PC-3 (cell line): Measurements from ENCODE around the gene IDS. TPM values are rescaled to one million over a fixed set of nuclear protein-coding genes. Genes with fewer than 3 reads are reported as not detected.

Experiments used
- ATAC-seq: fragments of 200-7000 bp; cut with Tn5 transposase; 2 replicates; pipeline ENCODE4 v1.9.1; 2020; ENCODE audit warnings: mild to moderate bottlenecking, moderate library complexity
- BruUV-seq: library from RNA; stranded (reverse); fragments of 400-500 nt; replicated peaks from 2 replicates; lab custom pipeline; 2021; lab: Mats Ljungman, UMichigan
- CTCF ChIA-PET: fragments of 300-600 bp; sonication (Branson Sonifier 250); formaldehyde crosslinking; loops from one replicate; lab custom pipeline; 2022; ENCODE audit warnings: antibody characterized with exemption; lab: Charles Lee
- POLR2A ChIA-PET: fragments of 300-600 bp; sonication (Branson Sonifier 250); formaldehyde crosslinking; loops from one replicate; lab custom pipeline; 2022; ENCODE audit warnings: antibody characterized with exemption; ENCODE audit not compliant: unreplicated experiment; lab: Charles Lee
- DNase-seq: peaks from one replicate; pipeline ENCODE4 v3.0.0-alpha.2; 2015
- H2AFZ ChIP-seq: fragments of 300-600 bp; sonication (generic); 2 replicates; pipeline ENCODE4 v1.6.0; 2016; ENCODE audit warnings: antibody characterized with exemption, low read length
- H3F3A ChIP-seq: fragments of 300-600 bp; sonication (generic); one replicate; pipeline ENCODE4 v1.6.0; 2017; ENCODE audit warnings: antibody characterized with exemption, low read length, control low read depth, mild to moderate bottlenecking; ENCODE audit not compliant: unreplicated experiment
- H3K27ac ChIP-seq: fragments of 300-600 bp; sonication (generic); 2 replicates; pipeline ENCODE4 v1.5.1; 2016; ENCODE audit warnings: mild to moderate bottlenecking, low read length
- H3K27me3 ChIP-seq: fragments of 300-600 bp; sonication (generic); 2 replicates; pipeline ENCODE4 v1.6.1; 2016; ENCODE audit warnings: low read length, mixed read lengths
- H3K36me3 ChIP-seq: fragments of 300-600 bp; sonication (generic); 2 replicates; pipeline ENCODE4 v1.6.1; 2016; ENCODE audit warnings: low read depth, mixed run types, low read length, mixed read lengths
- H3K4me1 ChIP-seq: fragments of 300-600 bp; sonication (generic); 2 replicates; pipeline ENCODE4 v1.5.1; 2016; ENCODE audit warnings: low read length; ENCODE audit not compliant: insufficient read depth
- H3K4me2 ChIP-seq: fragments of 300-600 bp; sonication (generic); 2 replicates; pipeline ENCODE4 v1.6.0; 2016; ENCODE audit warnings: low read length
- H3K4me3 ChIP-seq: fragments of 300-600 bp; sonication (generic); 2 replicates; pipeline ENCODE4 v1.5.1; 2016; ENCODE audit warnings: mild to moderate bottlenecking, low read length, mixed read lengths
- H3K79me2 ChIP-seq: fragments of 300-600 bp; sonication (generic); 2 replicates; pipeline ENCODE4 v1.6.1; 2017; ENCODE audit warnings: low read length, mixed read lengths
- H3K9ac ChIP-seq: fragments of 300-600 bp; sonication (generic); 2 replicates; pipeline ENCODE4 v1.6.0; 2016; ENCODE audit warnings: mild to moderate bottlenecking, low read length
- H3K9me2 ChIP-seq: fragments of 300-600 bp; sonication (generic); replicated peaks from 2 replicates; pipeline ENCODE4 v1.6.1; 2016; ENCODE audit warnings: mixed run types, low read length, mixed read lengths
- H3K9me3 ChIP-seq: fragments of 300-600 bp; sonication (generic); 2 replicates; pipeline ENCODE4 v1.6.1; 2016; ENCODE audit warnings: low read length, mixed read lengths
- H4K20me1 ChIP-seq: fragments of 300-600 bp; sonication (generic); 2 replicates; pipeline ENCODE4 v1.6.1; 2016; ENCODE audit warnings: low read length, mixed read lengths
- CTCF ChIP-seq: fragments of 300-600 bp; sonication (generic); conservative IDR thresholded peaks from 2 replicates; pipeline ENCODE4 v1.5.1; 2017; ENCODE audit warnings: antibody characterized with exemption, low read depth, mild to moderate bottlenecking, low read length
- EZH2 ChIP-seq: fragments of 300-600 bp; sonication (generic); IDR thresholded peaks from one replicate; pipeline ENCODE4 v1.6.1; 2017; ENCODE audit warnings: antibody characterized with exemption, mild to moderate bottlenecking, low read length; ENCODE audit not compliant: unreplicated experiment
- EZH2phosphoT487 ChIP-seq: fragments of 300-600 bp; sonication (generic); IDR thresholded peaks from 2 replicates; pipeline ENCODE4 v1.6.1; 2018; ENCODE audit warnings: mild to moderate bottlenecking, antibody characterized with exemption, low read length, borderline replicate concordance
- intact Hi-C: fragments of 100-400 bp; cut with micrococcal nuclease; formaldehyde crosslinking; loops from 2 replicates; pipeline ENCODE4 v1.9.0; 2023
- total RNA-seq: library from RNA; depleted of rRNA; stranded (reverse); fragments of >200 nt; gene quantifications from 2 replicates; pipeline ENCODE4 v1.2.3, GENCODE V29; 2014

IDS gene
- total RNA-seq, 1 experiment from 2014 or later, result 72.9 TPM

GRCh38 chrX:149467461-149467860 lies 37.6 kb downstream of the IDS start:
- intact Hi-C loops, result no loop called here

GRCh38 chrX:149462849-149463248 lies 42.3 kb downstream of the IDS start:
- no peaks in the 10 kb centered on the region for H3F3A ChIP-seq
- H3K79me2 ChIP-seq, result no peaks in the 10 kb centered on the region
- ChIA-PET POLR2A (no interaction called here), CTCF (no interaction called here)
- no peak overlapping the region for H2AFZ ChIP-seq
- DNase-seq (no peak), ATAC-seq (no peak)
- no TSS peak for BruUV-seq
- H3K27ac ChIP-seq, result no peak overlapping the region
- no peaks in the 10 kb centered on the region for H3K4me1 ChIP-seq
- H3K4me2 ChIP-seq, result no peak overlapping the region
- H3K9me2 ChIP-seq, result no peaks in the 10 kb centered on the region
- H4K20me1 ChIP-seq, result no peaks in the 10 kb centered on the region
- H3K27me3 ChIP-seq, result no peaks in the 10 kb centered on the region
- H3K4me3 ChIP-seq, result no peak overlapping the region
- TF ChIP-seq CTCF, result no peak
- no peaks in the 10 kb centered on the region for H3K36me3 ChIP-seq
- no peaks in the 10 kb centered on the region for H3K9me3 ChIP-seq
- intact Hi-C loops, result no loop called here
- no peak overlapping the region for H3K9ac ChIP-seq

More at GRCh38 chrX:149467461-149467860, 37.6 kb downstream of the IDS start:
- ATAC-seq (no peak), DNase-seq (no peak)
- H3F3A ChIP-seq, result no peaks in the 10 kb centered on the region
- ChIA-PET POLR2A (no interaction called here), CTCF (no interaction called here)
- no peak overlapping the region for H3K4me2 ChIP-seq
- H3K27me3 ChIP-seq, result no peaks in the 10 kb centered on the region
- BruUV-seq, result no TSS peak
- H3K27ac ChIP-seq, result no peak overlapping the region
- H3K9ac ChIP-seq, result no peak overlapping the region
- TF ChIP-seq EZH2 (no peak), CTCF (no peak), EZH2phosphoT487 (no peak)
- no peak overlapping the region for H2AFZ ChIP-seq
- H3K4me3 ChIP-seq, result no peak overlapping the region
- no peaks in the 10 kb centered on the region for H3K36me3 ChIP-seq
- no peaks in the 10 kb centered on the region for H3K4me1 ChIP-seq
- no peaks in the 10 kb centered on the region for H4K20me1 ChIP-seq
- H3K9me3 ChIP-seq, result no peaks in the 10 kb centered on the region
- no peaks in the 10 kb centered on the region for H3K79me2 ChIP-seq
- no peaks in the 10 kb centered on the region for H3K9me2 ChIP-seq

- DNase-seq (no peak), ATAC-seq (no peak)
- BruUV-seq, result no TSS peak
- H3K9me3 ChIP-seq, result no peaks in the 10 kb centered on the region
- H3K79me2 ChIP-seq, result no peaks in the 10 kb centered on the region
- no peaks in the 10 kb centered on the region for H3K36me3 ChIP-seq
- ChIA-PET POLR2A (no interaction called here), CTCF (no interaction called here)
- H3K27me3 ChIP-seq, result no peaks in the 10 kb centered on the region
- H4K20me1 ChIP-seq, result no peaks in the 10 kb centered on the region
- H3K9ac ChIP-seq, result no peak overlapping the region
- no peak overlapping the region for H2AFZ ChIP-seq
- intact Hi-C loops, result no loop called here
- no peak overlapping the region for H3K4me2 ChIP-seq
- TF ChIP-seq EZH2phosphoT487 (no peak), EZH2 (no peak), CTCF (no peak)
- H3F3A ChIP-seq, result no peaks in the 10 kb centered on the region
- no peaks in the 10 kb centered on the region for H3K9me2 ChIP-seq
- H3K4me3 ChIP-seq, result no peak overlapping the region
- no peak overlapping the region for H3K27ac ChIP-seq
- H3K4me1 ChIP-seq, result no peaks in the 10 kb centered on the region
Observed at GRCh38 chrX:149461746-149462145, 43.4 kb downstream of the IDS start.
